Measurements from ENCODE around the gene GGTLC1.

Gene GGTLC1

GRCh38 chr20:23959054-23959453 lies 29.5 kb downstream of the GGTLC1 start:
- DNase-seq: no peak

GRCh38 chr20:23955896-23956295 lies 32.7 kb downstream of the GGTLC1 start:
- DNase-seq: no peak

- no peak for DNase-seq
Measured at GRCh38 chr20:23954008-23954745, 34.4 kb downstream of the GGTLC1 start.

- DNase-seq: no peak
Measured at GRCh38 chr20:23946206-23946605, 42.4 kb downstream of the GGTLC1 start.

- DNase-seq: no peak
Measured at GRCh38 chr20:23943304-23943703, 45.3 kb downstream of the GGTLC1 start.

GRCh38 chr20:23939641-23940040 lies 48.9 kb downstream of the GGTLC1 start:
- DNase-seq: no peak

GRCh38 chr20:23939063-23939462 lies 49.5 kb downstream of the GGTLC1 start:
- DNase-seq: no peak

- DNase-seq: no peak
Measured at GRCh38 chr20:23938118-23938438, 50.5 kb downstream of the GGTLC1 start.

GRCh38 chr20:23937303-23938117 lies 51.1 kb downstream of the GGTLC1 start:
- peak; percentile 65 for DNase-seq
